Hepatocyte (in vitro differentiated cells): Measurements from ENCODE around the gene PKM. TPM values are rescaled to one million over a fixed set of nuclear protein-coding genes. Genes with fewer than 3 reads are reported as not detected.

Experiments used
- DNase-seq: peaks from one replicate; pipeline ENCODE4 v3.0.0-alpha.2; 2016; ENCODE audit warnings: low spot score
- H2AFZ ChIP-seq: fragments of 200-600 bp; sonication (generic); 2 replicates; pipeline ENCODE4 v1.6.0; 2016; ENCODE audit warnings: antibody characterized with exemption, mild to moderate bottlenecking
- H3K27ac ChIP-seq: fragments of 200-600 bp; sonication (generic); 2 replicates; pipeline ENCODE4 v1.5.1; 2016; ENCODE audit warnings: mild to moderate bottlenecking
- H3K27me3 ChIP-seq: fragments of 200-600 bp; sonication (generic); 2 replicates; pipeline ENCODE4 v1.6.1; 2016
- H3K36me3 ChIP-seq: fragments of 200-600 bp; sonication (generic); replicated peaks from 2 replicates; pipeline ENCODE4 v1.5.1; 2016; ENCODE audit warnings: low read depth; ENCODE audit not compliant: insufficient read depth
- H3K4me1 ChIP-seq: fragments of 200-600 bp; sonication (generic); 2 replicates; pipeline ENCODE4 v1.5.1; 2016; ENCODE audit warnings: mild to moderate bottlenecking, moderate library complexity; ENCODE audit not compliant: insufficient read depth
- H3K4me2 ChIP-seq: fragments of 200-600 bp; sonication (generic); 2 replicates; pipeline ENCODE4 v1.6.0; 2016
- H3K4me3 ChIP-seq: fragments of 200-600 bp; sonication (generic); 2 replicates; pipeline ENCODE4 v1.5.1; 2016; ENCODE audit warnings: mild to moderate bottlenecking
- H3K79me2 ChIP-seq: fragments of 200-600 bp; sonication (generic); 2 replicates; pipeline ENCODE4 v1.6.0; 2017; ENCODE audit warnings: mild to moderate bottlenecking
- H3K9me2 ChIP-seq: fragments of 200-600 bp; sonication (generic); replicated peaks from 2 replicates; pipeline ENCODE4 v1.6.0; 2017; ENCODE audit warnings: mild to moderate bottlenecking; ENCODE audit not compliant: insufficient read depth
- H3K9me3 ChIP-seq: fragments of 200-600 bp; sonication (generic); 2 replicates; pipeline ENCODE4 v1.5.1; 2016; ENCODE audit warnings: low read depth, mild to moderate bottlenecking
- H4K20me1 ChIP-seq: fragments of 200-600 bp; sonication (generic); 2 replicates; pipeline ENCODE4 v1.6.0; 2016; ENCODE audit warnings: mild to moderate bottlenecking; ENCODE audit not compliant: insufficient read depth, poor library complexity, severe bottlenecking
- EZH2 ChIP-seq: fragments of 200-600 bp; sonication (generic); IDR thresholded peaks from 2 replicates; pipeline ENCODE4 v1.6.1; 2016; ENCODE audit warnings: antibody characterized with exemption, mild to moderate bottlenecking, borderline replicate concordance
- EZH2phosphoT487 ChIP-seq: fragments of 200-600 bp; sonication (generic); IDR thresholded peaks from one replicate; pipeline ENCODE4 v1.6.1; 2018; ENCODE audit warnings: antibody characterized with exemption, mild to moderate bottlenecking, low read depth, moderate library complexity; ENCODE audit not compliant: unreplicated experiment, severe bottlenecking
- WGBS: methylation state at CpG from one replicate; pipeline ENCODE4 v1.1.6; 2016; ENCODE audit warnings: low lambda C conversion rate; ENCODE audit errors: missing lambda C conversion rate; 5-methylcytosine and 5-hydroxymethylcytosine counted together
- polyA plus RNA-seq: library from polyadenylated mRNA; unstranded; fragments of >200 nt; fragmentation: Nextera tagmentation; extraction: Ambion mirVana; gene quantifications from 2 replicates; pipeline ENCODE4 v1.2.1, GENCODE V29; 2016
- total RNA-seq: library from RNA; depleted of rRNA; stranded (reverse); fragments of >200 nt; gene quantifications from 2 replicates; pipeline ENCODE4 v1.2.3, GENCODE V29; 2014
- TF ChIP-seq, protein P1 (sequence below): fragments of 200-600 bp; sonication (generic); IDR thresholded peaks from 2 replicates; pipeline ENCODE4 v1.5.1; 2016; ENCODE audit warnings: antibody characterized with exemption, mild to moderate bottlenecking; ENCODE audit not compliant: poor library complexity

Gene PKM
- total and polyA plus RNA-seq, 2 experiments from 2014 or later: 314 to 376 TPM

GRCh38 chr15:72242775-72243370 is 11.9 kb upstream of the PKM start:
- no peaks in the 10 kb centered on the region for H3K9me2 ChIP-seq
- H3K4me3 ChIP-seq: no peak overlapping the region
- H3K27ac ChIP-seq: no peak overlapping the region
- H3K79me2 ChIP-seq: no peaks in the 10 kb centered on the region
- WGBS: 38% methylated on average over 2 of the region's 2 CpGs
- no peaks in the 10 kb centered on the region for H3K9me3 ChIP-seq
- H4K20me1 ChIP-seq: peaks cover 4% of the 10 kb centered on the region
- no peak overlapping the region for H2AFZ ChIP-seq
- H3K36me3 ChIP-seq: no peaks in the 10 kb centered on the region
- no peak overlapping the region for H3K4me2 ChIP-seq
- H3K4me1 ChIP-seq: peaks cover under 1% of the 10 kb centered on the region
- no peak for DNase-seq
- TF ChIP-seq EZH2phosphoT487 (no peak), EZH2 (no peak)
- TF ChIP-seq, protein P1, sequence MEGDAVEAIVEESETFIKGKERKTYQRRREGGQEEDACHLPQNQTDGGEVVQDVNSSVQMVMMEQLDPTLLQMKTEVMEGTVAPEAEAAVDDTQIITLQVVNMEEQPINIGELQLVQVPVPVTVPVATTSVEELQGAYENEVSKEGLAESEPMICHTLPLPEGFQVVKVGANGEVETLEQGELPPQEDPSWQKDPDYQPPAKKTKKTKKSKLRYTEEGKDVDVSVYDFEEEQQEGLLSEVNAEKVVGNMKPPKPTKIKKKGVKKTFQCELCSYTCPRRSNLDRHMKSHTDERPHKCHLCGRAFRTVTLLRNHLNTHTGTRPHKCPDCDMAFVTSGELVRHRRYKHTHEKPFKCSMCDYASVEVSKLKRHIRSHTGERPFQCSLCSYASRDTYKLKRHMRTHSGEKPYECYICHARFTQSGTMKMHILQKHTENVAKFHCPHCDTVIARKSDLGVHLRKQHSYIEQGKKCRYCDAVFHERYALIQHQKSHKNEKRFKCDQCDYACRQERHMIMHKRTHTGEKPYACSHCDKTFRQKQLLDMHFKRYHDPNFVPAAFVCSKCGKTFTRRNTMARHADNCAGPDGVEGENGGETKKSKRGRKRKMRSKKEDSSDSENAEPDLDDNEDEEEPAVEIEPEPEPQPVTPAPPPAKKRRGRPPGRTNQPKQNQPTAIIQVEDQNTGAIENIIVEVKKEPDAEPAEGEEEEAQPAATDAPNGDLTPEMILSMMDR: no peak
- no peaks in the 10 kb centered on the region for H3K27me3 ChIP-seq

DNA sequence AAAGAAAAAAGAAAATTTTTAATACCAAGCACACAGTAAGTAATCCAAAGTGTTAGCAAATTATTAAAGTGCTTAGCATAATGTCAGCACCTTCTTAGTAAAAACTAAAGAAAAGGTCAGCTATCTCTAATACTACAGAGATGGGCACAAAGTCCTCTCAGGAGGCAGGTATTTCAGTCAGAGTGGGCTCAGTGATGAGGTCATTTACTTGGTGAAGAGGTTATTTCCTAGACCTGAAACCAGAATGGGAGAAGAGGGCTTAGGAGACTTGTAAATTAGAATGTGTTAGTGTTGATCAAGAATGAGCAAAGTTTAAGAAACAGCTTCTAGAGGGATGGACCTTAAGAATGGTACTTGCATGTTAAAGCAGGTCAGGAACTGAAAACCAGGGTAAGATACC is 8.7 kb upstream of the PKM start:
- Histone ChIP-seq H3K27me3 (no peaks in the 10 kb centered on the region), H3K79me2 (no peaks in the 10 kb centered on the region), H3K4me1 (peaks cover 3% of the 10 kb centered on the region), H2AFZ (no peak overlapping the region), H4K20me1 (peaks cover 4% of the 10 kb centered on the region), H3K4me2 (no peak overlapping the region), H3K4me3 (no peak overlapping the region), H3K27ac (peak overlapping the region; percentile 13), H3K36me3 (no peaks in the 10 kb centered on the region), H3K9me3 (no peaks in the 10 kb centered on the region), H3K9me2 (no peaks in the 10 kb centered on the region)
- TF ChIP-seq, protein P1: no peak
- no peak for DNase-seq

- Histone ChIP-seq H3K4me1 (peaks cover 3% of the 10 kb centered on the region), H3K79me2 (no peaks in the 10 kb centered on the region), H3K27ac (no peak overlapping the region), H3K9me2 (no peaks in the 10 kb centered on the region), H3K27me3 (no peaks in the 10 kb centered on the region), H3K36me3 (no peaks in the 10 kb centered on the region), H3K4me3 (no peak overlapping the region), H3K9me3 (no peaks in the 10 kb centered on the region), H3K4me2 (no peak overlapping the region), H2AFZ (no peak overlapping the region), H4K20me1 (peaks cover 4% of the 10 kb centered on the region)
- DNase-seq: no peak
- TF ChIP-seq EZH2: no peak
- TF ChIP-seq, protein P1: no peak
- no peak for TF ChIP-seq EZH2phosphoT487
- WGBS: 98% methylated on average over 3 of the region's 3 CpGs
Observed at GRCh38 chr15:72238586-72238985, 7.6 kb upstream of the PKM start.

DNA sequence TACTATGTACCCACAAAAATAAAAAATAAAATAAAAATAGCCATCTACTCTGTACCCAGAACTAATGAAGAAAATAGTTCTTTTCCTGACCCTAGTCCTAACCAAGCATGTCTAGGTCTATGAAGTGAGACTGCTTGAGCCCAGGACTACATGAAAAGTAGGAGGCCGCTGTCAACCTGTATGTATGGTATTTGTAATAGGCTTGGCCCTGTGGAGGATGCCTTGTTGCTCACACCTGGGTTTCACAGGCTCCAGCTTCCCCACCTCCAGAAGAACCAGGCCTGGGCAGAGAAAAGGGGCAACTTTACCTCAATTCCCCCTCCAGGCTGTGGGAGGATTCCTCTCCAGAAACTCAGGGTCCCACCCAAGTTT is 6.8 kb upstream of the PKM start:
- no peak overlapping the region for H3K4me2 ChIP-seq
- TF ChIP-seq, protein P1: no peak
- H3K4me3 ChIP-seq: no peak overlapping the region
- DNase-seq: no peak
- no peak overlapping the region for H2AFZ ChIP-seq
- no peaks in the 10 kb centered on the region for H3K36me3 ChIP-seq
- 95% methylated on average over 1 of the region's 1 CpG for WGBS
- peak overlapping the region; percentile 70 for H3K27ac ChIP-seq
- H3K9me2 ChIP-seq: no peaks in the 10 kb centered on the region
- H4K20me1 ChIP-seq: peaks cover 2% of the 10 kb centered on the region
- H3K27me3 ChIP-seq: no peaks in the 10 kb centered on the region
- peaks cover 6% of the 10 kb centered on the region for H3K4me1 ChIP-seq
- no peaks in the 10 kb centered on the region for H3K9me3 ChIP-seq
- no peaks in the 10 kb centered on the region for H3K79me2 ChIP-seq
